Epithelial cell of esophagus (primary cell): ENCODE measurements around the gene RTN4.
A peak's percentile ranks its signal among the peaks of the same experiment; 100 is the strongest.
"Not testable (repeated sequence)": the region's sequence is repeated elsewhere in the genome, so short reads cannot be mapped to it uniquely, and the experiment has no call there.

Source experiments
- DNase-seq: peaks from one replicate; pipeline ENCODE4 v3.0.0; 2010; ENCODE audit warnings: low read depth
- H3K4me3 ChIP-seq: 2 replicates; pipeline ENCODE4 v1.5.1; 2011; ENCODE audit warnings: mild to moderate bottlenecking, low read length, control low read depth
- TF ChIP-seq, protein P1 (sequence below): IDR thresholded peaks from 2 replicates; pipeline ENCODE4 v1.5.1; 2011; ENCODE audit warnings: low read depth, mild to moderate bottlenecking, low read length, control low read depth, inconsistent platforms; ENCODE audit not compliant: insufficient read depth; ENCODE audit errors: missing control alignments

The RTN4 gene

GRCh38 chr2:54999182-54999581 lies 51.1 kb downstream of the RTN4 start:
- TF ChIP-seq, protein P1, sequence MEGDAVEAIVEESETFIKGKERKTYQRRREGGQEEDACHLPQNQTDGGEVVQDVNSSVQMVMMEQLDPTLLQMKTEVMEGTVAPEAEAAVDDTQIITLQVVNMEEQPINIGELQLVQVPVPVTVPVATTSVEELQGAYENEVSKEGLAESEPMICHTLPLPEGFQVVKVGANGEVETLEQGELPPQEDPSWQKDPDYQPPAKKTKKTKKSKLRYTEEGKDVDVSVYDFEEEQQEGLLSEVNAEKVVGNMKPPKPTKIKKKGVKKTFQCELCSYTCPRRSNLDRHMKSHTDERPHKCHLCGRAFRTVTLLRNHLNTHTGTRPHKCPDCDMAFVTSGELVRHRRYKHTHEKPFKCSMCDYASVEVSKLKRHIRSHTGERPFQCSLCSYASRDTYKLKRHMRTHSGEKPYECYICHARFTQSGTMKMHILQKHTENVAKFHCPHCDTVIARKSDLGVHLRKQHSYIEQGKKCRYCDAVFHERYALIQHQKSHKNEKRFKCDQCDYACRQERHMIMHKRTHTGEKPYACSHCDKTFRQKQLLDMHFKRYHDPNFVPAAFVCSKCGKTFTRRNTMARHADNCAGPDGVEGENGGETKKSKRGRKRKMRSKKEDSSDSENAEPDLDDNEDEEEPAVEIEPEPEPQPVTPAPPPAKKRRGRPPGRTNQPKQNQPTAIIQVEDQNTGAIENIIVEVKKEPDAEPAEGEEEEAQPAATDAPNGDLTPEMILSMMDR, result no peak
- DNase-seq, result peak; percentile 52

DNA sequence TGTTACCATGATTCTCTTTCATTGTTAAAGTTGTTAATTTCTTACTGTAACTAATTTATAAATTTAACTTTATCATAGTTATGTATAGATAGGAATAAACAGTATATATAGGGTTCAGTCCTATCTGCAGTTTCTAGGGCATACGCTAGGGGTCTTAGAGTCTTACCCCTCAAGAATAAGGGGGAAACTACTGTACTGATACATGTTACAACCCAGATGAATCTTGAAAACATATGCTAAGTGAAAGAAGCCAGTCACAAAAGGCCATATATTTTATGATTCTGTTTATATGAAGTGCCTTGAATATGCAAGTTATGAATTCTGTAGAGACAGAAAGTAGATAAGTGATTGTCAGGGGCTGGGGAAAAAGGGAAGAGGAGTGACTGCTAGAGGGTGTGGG lies 52.4 kb downstream of the RTN4 start:
- TF ChIP-seq, protein P1, result no peak
- DNase-seq, result no peak

More at GRCh38 chr2:54999182-54999581, 51.1 kb downstream of the RTN4 start:
- no peak overlapping the region for H3K4me3 ChIP-seq

DNA sequence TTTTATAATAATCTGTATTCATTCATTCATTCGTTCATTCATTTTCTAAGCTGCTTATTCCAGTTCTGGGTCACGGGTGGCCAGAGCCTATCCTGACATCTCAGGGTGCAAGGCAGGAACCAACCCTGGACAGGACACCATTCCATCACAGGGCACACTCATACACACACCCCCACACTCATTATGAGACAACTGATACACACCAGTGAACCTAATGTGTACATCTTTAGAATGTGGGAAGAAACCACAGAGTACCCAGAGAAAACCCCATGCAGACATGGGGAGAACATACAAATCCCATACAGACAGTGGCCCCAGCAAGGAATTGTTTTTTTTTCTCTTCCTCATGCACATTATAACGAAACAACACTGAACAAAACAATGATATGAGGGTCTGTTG lies 54.7 kb downstream of the RTN4 start:
- no peak for DNase-seq
- no peak overlapping the region for H3K4me3 ChIP-seq
- TF ChIP-seq, protein P1, result no peak

More for the DNA sequence above, 52.4 kb downstream of the RTN4 start:
- no peak overlapping the region for H3K4me3 ChIP-seq

GRCh38 chr2:54990694-54991093 lies 59.6 kb downstream of the RTN4 start:
- not testable (repeated sequence) for H3K4me3 ChIP-seq, DNase-seq

GRCh38 chr2:54988612-54989011 lies 61.6 kb downstream of the RTN4 start:
- TF ChIP-seq, protein P1, result no peak
- H3K4me3 ChIP-seq, result no peak overlapping the region
- DNase-seq, result no peak

- no peak for DNase-seq
- no peak overlapping the region for H3K4me3 ChIP-seq
- TF ChIP-seq, protein P1, result no peak
Observed at GRCh38 chr2:54986264-54986663, 64.0 kb downstream of the RTN4 start.

DNA sequence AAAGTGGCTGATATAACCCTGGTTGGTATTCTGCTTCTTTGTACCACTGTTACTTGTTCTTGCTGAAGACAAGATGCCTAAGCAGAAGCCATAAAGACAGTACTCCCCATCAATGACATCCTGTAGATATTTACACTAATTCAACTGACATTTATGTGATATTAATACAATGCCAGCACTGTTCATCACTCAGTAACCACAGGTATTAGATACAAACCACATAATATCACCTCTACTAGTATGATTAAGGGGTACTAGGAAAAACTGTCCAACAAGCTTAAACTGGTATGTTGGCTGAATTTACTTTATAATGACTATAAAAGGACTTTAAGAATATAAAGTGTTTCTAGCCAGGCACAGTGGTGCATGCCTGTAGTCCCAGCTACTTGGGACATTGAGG lies 65.8 kb downstream of the RTN4 start:
- TF ChIP-seq, protein P1, result no peak
- DNase-seq, result peak; percentile 32
- H3K4me3 ChIP-seq, result no peak overlapping the region
